ENCODE measurements around the gene DCST2. TPM values are rescaled to one million over a fixed set of nuclear protein-coding genes. Genes with fewer than 3 reads are reported as not detected.
A peak's percentile ranks its signal among the peaks of the same experiment; 100 is the strongest.

Gene DCST2
- total and polyA plus RNA-seq, 2 donors (not counting 3 experiments of a cell fraction or from before 2014, with no cell fraction given) = 0.29 to 0.51 TPM

GRCh38 chr1:155049651-155050559, 16.3 kb upstream of the DCST2 start:
- TF ChIP-seq FOS (IDR thresholded peaks at IDR 0.05; ENCODE audit: borderline replicate concordance, insufficient read depth, low read length) = no peak
- no peak for TF ChIP-seq JUN (IDR thresholded peaks at IDR 0.05; ENCODE audit: borderline replicate concordance, insufficient read depth, insufficient read length, low read depth)
- TF ChIP-seq POLR2AphosphoS5 (IDR thresholded peaks at IDR 0.05; ENCODE audit: insufficient read depth, low read depth, low read length) = no peak
- no peak for TF ChIP-seq POLR2A (IDR thresholded peaks at IDR 0.05; ENCODE audit: low read depth, low read length)
- no peak for TF ChIP-seq CTCF (IDR thresholded peaks at IDR 0.05; ENCODE audit: extremely low read depth in 1 of 2, insufficient read depth in 1 of 2, low read depth in 1 of 2, low read length in 2 of 2)
- TF ChIP-seq MYC (IDR thresholded peaks at IDR 0.05; ENCODE audit: low read depth, low read length) = no peak
- TF ChIP-seq EZH2 (IDR thresholded peaks at IDR 0.05; ENCODE audit: borderline replicate concordance, low read depth, low read length, severe bottlenecking) = no peak
- TF ChIP-seq GATA2 (IDR thresholded peaks at IDR 0.05; ENCODE audit: insufficient read depth, insufficient read length, low read depth, low read length) = no peak
- TF ChIP-seq MAX (IDR thresholded peaks at IDR 0.05; ENCODE audit: insufficient read depth, insufficient read length) = no peak
- H3K9me1 ChIP-seq (replicated peaks; ENCODE audit: control insufficient read depth, extremely low read depth, insufficient read depth, low read length) = no peaks in the 10 kb centered on the region
- H3K4me1 ChIP-seq (ENCODE audit: control insufficient read depth, extremely low read depth, insufficient read depth, low read length) = peaks cover 31% of the 10 kb centered on the region
- peak overlapping the region; percentile 73 for H2AFZ ChIP-seq (ENCODE audit: low read depth, low read length)
- H3K27ac ChIP-seq (ENCODE audit: insufficient read depth, low read depth, low read length) = peak overlapping the region; percentile 53
- peak overlapping the region; percentile 62 for H3K4me2 ChIP-seq (ENCODE audit: insufficient read depth, low read length)
- FAIRE-seq (peak; percentile 59), DNase-seq (ENCODE audit: low read depth, low spot score) (no peak)
- POLR2A ChIA-PET = interaction anchor here (1.6 kb wide), 1 partner anchor 35 kb away, joined by 4 read pairs; no protein-coding TSS in a partner anchor
- H3K79me2 ChIP-seq (ENCODE audit: control insufficient read depth, insufficient read depth, low read length) = peaks cover 21% of the 10 kb centered on the region
- TSS peak; percentile 53 for BruUV-seq (replicated peaks)
- peak overlapping the region; percentile 46 for H3K9ac ChIP-seq (replicated peaks; ENCODE audit: extremely low read depth, insufficient read depth, low read length)
- peak overlapping the region in 2 of 3 experiments; percentile 20 to 75 for H3K4me3 ChIP-seq (replicated peaks in 1 of 3; ENCODE audit: insufficient read depth in 1 of 3, low read depth in 1 of 3, low read length in 3 of 3)
- no peaks in the 10 kb centered on the region for H3K27me3 ChIP-seq (ENCODE audit: control insufficient read depth in 2 of 2, insufficient read depth in 2 of 2, low read length in 2 of 2)
- intact Hi-C loops (cut with micrococcal nuclease) (loop anchor here (1.0 to 2.0 kb wide), 2 partner anchors 33 to 89 kb away; partner anchors contain the start of gene PYGO2), dilution Hi-C loops (cut with MboI; ENCODE audit: extremely low pct_ligation_motif_present, low sequenced_read_pairs) (no loop called here)
- H3K36me3 ChIP-seq (ENCODE audit: control insufficient read depth in 2 of 2, extremely low read depth in 1 of 2, insufficient read depth in 2 of 2, low read length in 2 of 2) = peaks cover 0 to 4% of the 10 kb centered on the region in 2 experiments
- no peaks in the 10 kb centered on the region for H4K20me1 ChIP-seq (replicated peaks; ENCODE audit: control insufficient read depth, extremely low read depth, insufficient read depth, low read length)
- H3K9me3 ChIP-seq (replicated peaks; ENCODE audit: control insufficient read depth, insufficient read depth, low read length) = no peaks in the 10 kb centered on the region
- CTCF ChIA-PET = interaction anchor here (0.8 to 6.1 kb wide), 17 partner anchors 11 to 123 kb away, joined by 3 to 59 read pairs (median 8); partner anchors contain the start of genes DCST1, DCST2, EFNA3 and KRTCAP2

Measured in endothelial cell of umbilical vein (primary cell).